Stimulated activated CD8-positive, alpha-beta memory T cell treated with anti-CD3 and anti-CD28 coated beads, Interleukin-12 subunit alpha, Interleukin-12 subunit beta, amount 100 ng/mL, for 4 hours (primary cell): ENCODE results near the gene CFAP251.
"Not testable (repeated sequence)": the region's sequence is repeated elsewhere in the genome, so short reads cannot be mapped to it uniquely, and the experiment has no call there.

Experiments
- DNase-seq: peaks from one replicate; pipeline ENCODE4 v3.0.0-alpha.2; 2020; ENCODE audit warnings: low read depth

The CFAP251 gene

GRCh38 chr12:121975021-121975420 is 56.6 kb downstream of the CFAP251 start:
- no peak for DNase-seq

GRCh38 chr12:121976950-121977349 is 58.6 kb downstream of the CFAP251 start:
- no peak for DNase-seq

- DNase-seq = no peak
Measured at GRCh38 chr12:121980191-121980891, 61.9 kb downstream of the CFAP251 start.

GRCh38 chr12:121980892-121981272 is 62.5 kb downstream of the CFAP251 start:
- DNase-seq = no peak

GRCh38 chr12:121981456-121981855 is 63.1 kb downstream of the CFAP251 start:
- no peak for DNase-seq

GRCh38 chr12:121982950-121983349 is 64.6 kb downstream of the CFAP251 start:
- DNase-seq = no peak

GRCh38 chr12:121983536-121984210 is 65.3 kb downstream of the CFAP251 start:
- DNase-seq = no peak

- DNase-seq = no peak
Measured at GRCh38 chr12:121986489-121987245, 68.3 kb downstream of the CFAP251 start.

- DNase-seq = not testable (repeated sequence)
Measured at GRCh38 chr12:121988519-121988918, 70.1 kb downstream of the CFAP251 start.

- no peak for DNase-seq
Measured at GRCh38 chr12:121989276-121990113, 71.1 kb downstream of the CFAP251 start.

- DNase-seq = no peak
Measured at GRCh38 chr12:121990114-121990647, 71.8 kb downstream of the CFAP251 start.

- DNase-seq = no peak
Measured at GRCh38 chr12:121990692-121991603, 72.6 kb downstream of the CFAP251 start.

GRCh38 chr12:121992059-121992879 is 73.9 kb downstream of the CFAP251 start:
- DNase-seq = peak; percentile 15

GRCh38 chr12:121996050-121996944 is 77.9 kb downstream of the CFAP251 start:
- no peak for DNase-seq

GRCh38 chr12:121996945-121997612 is 78.7 kb downstream of the CFAP251 start:
- no peak for DNase-seq

GRCh38 chr12:122001466-122002209 is 83.2 kb downstream of the CFAP251 start:
- no peak for DNase-seq
